Activated CD4-positive, alpha-beta T cell treated with anti-CD3 and anti-CD28 coated beads, Interleukin-2, amount 10 ng/mL, durations not matched to agents 24 days and 14 days (primary cell): ENCODE measurements around the gene KCNJ15. TPM values are rescaled to one million over a fixed set of nuclear protein-coding genes. Genes with fewer than 3 reads are reported as not detected.
"Not testable (repeated sequence)": the region's sequence is repeated elsewhere in the genome, so short reads cannot be mapped to it uniquely, and the experiment has no call there.

Source experiments
- DNase-seq: peaks from one replicate; pipeline ENCODE4 v3.0.0; 2022
- H3K27ac Mint-ChIP-seq: one replicate; pipeline ENCODE4 v1.8.0; 2022; ENCODE audit warnings: mild to moderate bottlenecking, mixed read lengths
- H3K27me3 Mint-ChIP-seq: one replicate; pipeline ENCODE4 v1.8.0; 2022; ENCODE audit warnings: mixed read lengths
- H3K36me3 Mint-ChIP-seq: one replicate; pipeline ENCODE4 v1.8.0; 2022; ENCODE audit warnings: low read depth, mild to moderate bottlenecking, mixed read lengths
- H3K4me1 Mint-ChIP-seq: one replicate; pipeline ENCODE4 v1.8.0; 2021; ENCODE audit warnings: mixed read lengths
- H3K4me3 Mint-ChIP-seq: one replicate; pipeline ENCODE4 v1.8.0; 2022; ENCODE audit warnings: mild to moderate bottlenecking, moderate library complexity, mixed read lengths
- H3K9me3 Mint-ChIP-seq: one replicate; pipeline ENCODE4 v1.8.0; 2021; ENCODE audit warnings: mixed read lengths
- intact Hi-C: fragments of 100-400 bp; cut with micrococcal nuclease; formaldehyde crosslinking; loops from one replicate; pipeline ENCODE4 v1.15.1; 2023
- total RNA-seq: library from RNA; stranded (reverse); gene quantifications from 2 replicates; pipeline ENCODE4 v1.2.3, GENCODE V29; 2022

The KCNJ15 gene
- total RNA-seq, 1 donor from 2014 or later: 2.0 TPM

- H3K27ac Mint-ChIP-seq, H3K27me3 Mint-ChIP-seq, DNase-seq, H3K4me1 Mint-ChIP-seq, H3K36me3 Mint-ChIP-seq, H3K4me3 Mint-ChIP-seq, intact Hi-C loops: not testable (repeated sequence)
- peaks cover 12% of the 10 kb centered on the region for H3K9me3 Mint-ChIP-seq
Measured at GRCh38 chr21:38235251-38235650, 21.5 kb upstream of the KCNJ15 start.

GRCh38 chr21:38236232-38236631 is 20.6 kb upstream of the KCNJ15 start:
- H3K36me3 Mint-ChIP-seq: no peaks in the 10 kb centered on the region

GRCh38 chr21:38239672-38240071 is 17.1 kb upstream of the KCNJ15 start:
- H3K27me3 Mint-ChIP-seq: no peaks in the 10 kb centered on the region
- no peak overlapping the region for H3K27ac Mint-ChIP-seq
- H3K4me1 Mint-ChIP-seq: peaks cover 13% of the 10 kb centered on the region
- H3K36me3 Mint-ChIP-seq: peaks cover 2% of the 10 kb centered on the region
- intact Hi-C loops: loop anchor here (10.0 kb wide), 1 partner anchor 525 kb away; no protein-coding TSS in a partner anchor
- DNase-seq: no peak
- peaks cover 6% of the 10 kb centered on the region for H3K9me3 Mint-ChIP-seq
- no peak overlapping the region for H3K4me3 Mint-ChIP-seq

More at GRCh38 chr21:38236232-38236631, 20.6 kb upstream of the KCNJ15 start:
- H3K4me1 Mint-ChIP-seq: peaks cover 5% of the 10 kb centered on the region
- H3K27me3 Mint-ChIP-seq: no peaks in the 10 kb centered on the region
- H3K4me3 Mint-ChIP-seq: no peak overlapping the region
- intact Hi-C loops: no loop called here
- no peak overlapping the region for H3K27ac Mint-ChIP-seq
- peaks cover 6% of the 10 kb centered on the region for H3K9me3 Mint-ChIP-seq
- no peak for DNase-seq

GRCh38 chr21:38240129-38240528 is 16.7 kb upstream of the KCNJ15 start:
- Mint-ChIP-seq H3K4me3 (no peak overlapping the region), H3K36me3 (peaks cover 2% of the 10 kb centered on the region), H3K27ac (no peak overlapping the region), H3K4me1 (peaks cover 18% of the 10 kb centered on the region), H3K9me3 (peaks cover 6% of the 10 kb centered on the region), H3K27me3 (no peaks in the 10 kb centered on the region)
- intact Hi-C loops: loop anchor here (10.0 kb wide), 1 partner anchor 525 kb away; no protein-coding TSS in a partner anchor
- DNase-seq: no peak

- H3K36me3 Mint-ChIP-seq: peaks cover 2% of the 10 kb centered on the region
- intact Hi-C loops: loop anchor here (10.0 kb wide), 1 partner anchor 524 kb away; no protein-coding TSS in a partner anchor
- no peak overlapping the region for H3K4me3 Mint-ChIP-seq
- no peak for DNase-seq
- peaks cover 5% of the 10 kb centered on the region for H3K9me3 Mint-ChIP-seq
- H3K4me1 Mint-ChIP-seq: peaks cover 22% of the 10 kb centered on the region
- no peaks in the 10 kb centered on the region for H3K27me3 Mint-ChIP-seq
- H3K27ac Mint-ChIP-seq: no peak overlapping the region
Measured at GRCh38 chr21:38241029-38241740, 15.6 kb upstream of the KCNJ15 start.

GRCh38 chr21:38242061-38242460 is 14.7 kb upstream of the KCNJ15 start:
- Mint-ChIP-seq H3K27ac (peak overlapping the region; percentile 43), H3K27me3 (peaks cover 3% of the 10 kb centered on the region), H3K9me3 (peaks cover 5% of the 10 kb centered on the region), H3K4me3 (no peak overlapping the region), H3K36me3 (peaks cover 2% of the 10 kb centered on the region), H3K4me1 (peaks cover 20% of the 10 kb centered on the region)
- intact Hi-C loops: loop anchor here (10.0 kb wide), 1 partner anchor 523 kb away; no protein-coding TSS in a partner anchor
- DNase-seq: no peak

GRCh38 chr21:38243732-38244406 is 12.9 kb upstream of the KCNJ15 start:
- intact Hi-C loops: loop anchor here (2.0 to 10.0 kb wide), 2 partner anchors 33 to 521 kb away; no protein-coding TSS in a partner anchor
- H3K27ac Mint-ChIP-seq: peak overlapping the region; percentile 89
- peaks cover 10% of the 10 kb centered on the region for H3K9me3 Mint-ChIP-seq
- peak overlapping the region; percentile 38 for H3K4me3 Mint-ChIP-seq
- H3K27me3 Mint-ChIP-seq: peaks cover 7% of the 10 kb centered on the region
- peaks cover 22% of the 10 kb centered on the region for H3K4me1 Mint-ChIP-seq
- no peak for DNase-seq
- peaks cover 2% of the 10 kb centered on the region for H3K36me3 Mint-ChIP-seq

- Mint-ChIP-seq H3K9me3 (peaks cover 10% of the 10 kb centered on the region), H3K36me3 (peaks cover 2% of the 10 kb centered on the region), H3K27me3 (peaks cover 7% of the 10 kb centered on the region), H3K27ac (peak overlapping the region; percentile 89), H3K4me1 (peaks cover 25% of the 10 kb centered on the region), H3K4me3 (peak overlapping the region; percentile 38)
- DNase-seq: peak; percentile 58
- intact Hi-C loops: loop anchor here (2.0 to 10.0 kb wide), 2 partner anchors 32 to 520 kb away; no protein-coding TSS in a partner anchor
Measured at GRCh38 chr21:38244407-38244787, 12.4 kb upstream of the KCNJ15 start.

- Mint-ChIP-seq H3K4me3 (peak overlapping the region; percentile 38), H3K27me3 (peaks cover 9% of the 10 kb centered on the region)
Measured at GRCh38 chr21:38244885-38245869, 11.6 kb upstream of the KCNJ15 start.

GRCh38 chr21:38246511-38246910 is 10.3 kb upstream of the KCNJ15 start:
- intact Hi-C loops: loop anchor here (10.0 kb wide), 1 partner anchor 518 kb away; no protein-coding TSS in a partner anchor
- H3K27ac Mint-ChIP-seq: no peak overlapping the region
- H3K9me3 Mint-ChIP-seq: peaks cover 13% of the 10 kb centered on the region
- H3K36me3 Mint-ChIP-seq: peaks cover 2% of the 10 kb centered on the region
- H3K4me1 Mint-ChIP-seq: peaks cover 32% of the 10 kb centered on the region
- no peak overlapping the region for H3K4me3 Mint-ChIP-seq
- no peak for DNase-seq
- peaks cover 12% of the 10 kb centered on the region for H3K27me3 Mint-ChIP-seq

More at GRCh38 chr21:38244885-38245869, 11.6 kb upstream of the KCNJ15 start:
- intact Hi-C loops: loop anchor here (1.0 to 10.0 kb wide), 4 partner anchors 24 to 520 kb away; no protein-coding TSS in a partner anchor
- peaks cover 11% of the 10 kb centered on the region for H3K9me3 Mint-ChIP-seq
- H3K36me3 Mint-ChIP-seq: peaks cover 2% of the 10 kb centered on the region
- H3K4me1 Mint-ChIP-seq: peaks cover 31% of the 10 kb centered on the region
- H3K27ac Mint-ChIP-seq: peak overlapping the region; percentile 89
- peak; percentile 88 for DNase-seq

GRCh38 chr21:38247054-38247453 is 9.7 kb upstream of the KCNJ15 start:
- H3K4me3 Mint-ChIP-seq, DNase-seq, H3K36me3 Mint-ChIP-seq, H3K27ac Mint-ChIP-seq: not testable (repeated sequence)
- Mint-ChIP-seq H3K27me3 (peaks cover 16% of the 10 kb centered on the region), H3K4me1 (peaks cover 32% of the 10 kb centered on the region), H3K9me3 (peaks cover 13% of the 10 kb centered on the region)
- intact Hi-C loops: loop anchor here (10.0 kb wide), 1 partner anchor 518 kb away; no protein-coding TSS in a partner anchor

- Mint-ChIP-seq H3K9me3 (peaks cover 13% of the 10 kb centered on the region), H3K4me1 (peaks cover 32% of the 10 kb centered on the region), H3K4me3 (no peak overlapping the region), H3K36me3 (no peaks in the 10 kb centered on the region), H3K27ac (no peak overlapping the region), H3K27me3 (peaks cover 21% of the 10 kb centered on the region)
- DNase-seq: no peak
- intact Hi-C loops: loop anchor here (10.0 kb wide), 1 partner anchor 517 kb away; no protein-coding TSS in a partner anchor
Measured at GRCh38 chr21:38247738-38248510, 8.9 kb upstream of the KCNJ15 start.
